Measurements from ENCODE around the gene C3orf52.

DNA sequence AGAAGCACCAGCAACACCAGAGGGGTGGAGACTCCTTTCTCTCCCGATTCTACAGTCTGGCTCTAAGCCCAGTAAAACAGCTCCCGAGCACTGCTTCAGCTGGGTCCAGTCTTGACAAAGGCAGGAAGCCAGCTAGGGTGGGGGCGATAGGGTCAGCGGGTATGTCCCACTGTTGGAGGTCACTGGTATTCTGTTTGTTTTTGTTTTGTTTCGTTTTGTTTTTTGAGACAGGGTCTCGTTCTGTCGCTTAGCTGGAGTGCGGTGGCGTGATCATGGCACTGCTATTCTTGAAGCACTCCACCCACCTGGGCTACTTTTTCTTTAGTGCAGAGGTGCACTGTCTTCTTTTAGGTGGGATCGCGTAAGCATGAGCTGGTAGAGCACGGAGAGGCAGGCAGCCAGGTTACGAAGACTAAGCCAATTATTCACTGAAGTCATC, 30.6 kb downstream of the C3orf52 start:
- TF ChIP-seq, protein P1, sequence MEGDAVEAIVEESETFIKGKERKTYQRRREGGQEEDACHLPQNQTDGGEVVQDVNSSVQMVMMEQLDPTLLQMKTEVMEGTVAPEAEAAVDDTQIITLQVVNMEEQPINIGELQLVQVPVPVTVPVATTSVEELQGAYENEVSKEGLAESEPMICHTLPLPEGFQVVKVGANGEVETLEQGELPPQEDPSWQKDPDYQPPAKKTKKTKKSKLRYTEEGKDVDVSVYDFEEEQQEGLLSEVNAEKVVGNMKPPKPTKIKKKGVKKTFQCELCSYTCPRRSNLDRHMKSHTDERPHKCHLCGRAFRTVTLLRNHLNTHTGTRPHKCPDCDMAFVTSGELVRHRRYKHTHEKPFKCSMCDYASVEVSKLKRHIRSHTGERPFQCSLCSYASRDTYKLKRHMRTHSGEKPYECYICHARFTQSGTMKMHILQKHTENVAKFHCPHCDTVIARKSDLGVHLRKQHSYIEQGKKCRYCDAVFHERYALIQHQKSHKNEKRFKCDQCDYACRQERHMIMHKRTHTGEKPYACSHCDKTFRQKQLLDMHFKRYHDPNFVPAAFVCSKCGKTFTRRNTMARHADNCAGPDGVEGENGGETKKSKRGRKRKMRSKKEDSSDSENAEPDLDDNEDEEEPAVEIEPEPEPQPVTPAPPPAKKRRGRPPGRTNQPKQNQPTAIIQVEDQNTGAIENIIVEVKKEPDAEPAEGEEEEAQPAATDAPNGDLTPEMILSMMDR (IDR thresholded peaks at IDR 0.05): no peak
- no peak for TF ChIP-seq POLR2A (IDR thresholded peaks at IDR 0.05)
